PC-3 (cell line): ENCODE data around the gene GRIN2A. TPM values are rescaled to one million over a fixed set of nuclear protein-coding genes. Genes with fewer than 3 reads are reported as not detected.
A peak's percentile ranks its signal among the peaks of the same experiment; 100 is the strongest.

ENCODE experiments used
- ATAC-seq: fragments of 200-7000 bp; cut with Tn5 transposase; 2 replicates; pipeline ENCODE4 v1.9.1; 2020; ENCODE audit warnings: mild to moderate bottlenecking, moderate library complexity
- BruUV-seq: library from RNA; stranded (reverse); fragments of 400-500 nt; replicated peaks from 2 replicates; lab custom pipeline; 2021; lab: Mats Ljungman, UMichigan
- CTCF ChIA-PET: fragments of 300-600 bp; sonication (Branson Sonifier 250); formaldehyde crosslinking; loops from one replicate; lab custom pipeline; 2022; ENCODE audit warnings: antibody characterized with exemption; lab: Charles Lee
- POLR2A ChIA-PET: fragments of 300-600 bp; sonication (Branson Sonifier 250); formaldehyde crosslinking; loops from one replicate; lab custom pipeline; 2022; ENCODE audit warnings: antibody characterized with exemption; ENCODE audit not compliant: unreplicated experiment; lab: Charles Lee
- DNase-seq: peaks from one replicate; pipeline ENCODE4 v3.0.0-alpha.2; 2015
- H2AFZ ChIP-seq: fragments of 300-600 bp; sonication (generic); 2 replicates; pipeline ENCODE4 v1.6.0; 2016; ENCODE audit warnings: antibody characterized with exemption, low read length
- H3F3A ChIP-seq: fragments of 300-600 bp; sonication (generic); one replicate; pipeline ENCODE4 v1.6.0; 2017; ENCODE audit warnings: antibody characterized with exemption, low read length, control low read depth, mild to moderate bottlenecking; ENCODE audit not compliant: unreplicated experiment
- H3K27ac ChIP-seq: fragments of 300-600 bp; sonication (generic); 2 replicates; pipeline ENCODE4 v1.5.1; 2016; ENCODE audit warnings: mild to moderate bottlenecking, low read length
- H3K27me3 ChIP-seq: fragments of 300-600 bp; sonication (generic); 2 replicates; pipeline ENCODE4 v1.6.1; 2016; ENCODE audit warnings: low read length, mixed read lengths
- H3K36me3 ChIP-seq: fragments of 300-600 bp; sonication (generic); 2 replicates; pipeline ENCODE4 v1.6.1; 2016; ENCODE audit warnings: low read depth, mixed run types, low read length, mixed read lengths
- H3K4me1 ChIP-seq: fragments of 300-600 bp; sonication (generic); 2 replicates; pipeline ENCODE4 v1.5.1; 2016; ENCODE audit warnings: low read length; ENCODE audit not compliant: insufficient read depth
- H3K4me2 ChIP-seq: fragments of 300-600 bp; sonication (generic); 2 replicates; pipeline ENCODE4 v1.6.0; 2016; ENCODE audit warnings: low read length
- H3K4me3 ChIP-seq: fragments of 300-600 bp; sonication (generic); 2 replicates; pipeline ENCODE4 v1.5.1; 2016; ENCODE audit warnings: mild to moderate bottlenecking, low read length, mixed read lengths
- H3K79me2 ChIP-seq: fragments of 300-600 bp; sonication (generic); 2 replicates; pipeline ENCODE4 v1.6.1; 2017; ENCODE audit warnings: low read length, mixed read lengths
- H3K9ac ChIP-seq: fragments of 300-600 bp; sonication (generic); 2 replicates; pipeline ENCODE4 v1.6.0; 2016; ENCODE audit warnings: mild to moderate bottlenecking, low read length
- H3K9me2 ChIP-seq: fragments of 300-600 bp; sonication (generic); replicated peaks from 2 replicates; pipeline ENCODE4 v1.6.1; 2016; ENCODE audit warnings: mixed run types, low read length, mixed read lengths
- H3K9me3 ChIP-seq: fragments of 300-600 bp; sonication (generic); 2 replicates; pipeline ENCODE4 v1.6.1; 2016; ENCODE audit warnings: low read length, mixed read lengths
- H4K20me1 ChIP-seq: fragments of 300-600 bp; sonication (generic); 2 replicates; pipeline ENCODE4 v1.6.1; 2016; ENCODE audit warnings: low read length, mixed read lengths
- CTCF ChIP-seq: fragments of 300-600 bp; sonication (generic); conservative IDR thresholded peaks from 2 replicates; pipeline ENCODE4 v1.5.1; 2017; ENCODE audit warnings: antibody characterized with exemption, low read depth, mild to moderate bottlenecking, low read length
- EZH2 ChIP-seq: fragments of 300-600 bp; sonication (generic); IDR thresholded peaks from one replicate; pipeline ENCODE4 v1.6.1; 2017; ENCODE audit warnings: antibody characterized with exemption, mild to moderate bottlenecking, low read length; ENCODE audit not compliant: unreplicated experiment
- EZH2phosphoT487 ChIP-seq: fragments of 300-600 bp; sonication (generic); IDR thresholded peaks from 2 replicates; pipeline ENCODE4 v1.6.1; 2018; ENCODE audit warnings: mild to moderate bottlenecking, antibody characterized with exemption, low read length, borderline replicate concordance
- intact Hi-C: fragments of 100-400 bp; cut with micrococcal nuclease; formaldehyde crosslinking; loops from 2 replicates; pipeline ENCODE4 v1.9.0; 2023
- total RNA-seq: library from RNA; depleted of rRNA; stranded (reverse); fragments of >200 nt; gene quantifications from 2 replicates; pipeline ENCODE4 v1.2.3, GENCODE V29; 2014

The GRIN2A gene
- total RNA-seq, 1 experiment from 2014 or later, result 0.04 TPM

GRCh38 chr16:10121491-10121890 lies 60.7 kb downstream of the GRIN2A start:
- H3K4me1 ChIP-seq, result peaks cover 33% of the 10 kb centered on the region
- peak overlapping the region; percentile 99 for H3K27ac ChIP-seq
- H3K9me3 ChIP-seq, result no peaks in the 10 kb centered on the region
- TF ChIP-seq EZH2phosphoT487 (no peak), CTCF (no peak), EZH2 (no peak)
- H3K27me3 ChIP-seq, result no peaks in the 10 kb centered on the region
- intact Hi-C loops, result no loop called here
- ChIA-PET POLR2A (no interaction called here), CTCF (no interaction called here)
- H3K9ac ChIP-seq, result peak overlapping the region; percentile 86
- no peak for ATAC-seq
- no TSS peak for BruUV-seq
- peak; percentile 85 for DNase-seq
- peak overlapping the region; percentile 57 for H3K4me3 ChIP-seq
- H3K4me2 ChIP-seq, result peak overlapping the region; percentile 81
- H2AFZ ChIP-seq, result no peak overlapping the region
- H3K9me2 ChIP-seq, result no peaks in the 10 kb centered on the region
- no peaks in the 10 kb centered on the region for H4K20me1 ChIP-seq
- H3K79me2 ChIP-seq, result no peaks in the 10 kb centered on the region
- H3F3A ChIP-seq, result no peaks in the 10 kb centered on the region
- no peaks in the 10 kb centered on the region for H3K36me3 ChIP-seq

GRCh38 chr16:10120953-10121352 lies 61.3 kb downstream of the GRIN2A start:
- intact Hi-C loops, result no loop called here
- POLR2A ChIA-PET, result no interaction called here

More at GRCh38 chr16:10120953-10121352, 61.3 kb downstream of the GRIN2A start:
- Histone ChIP-seq H3F3A (no peaks in the 10 kb centered on the region), H3K9me2 (no peaks in the 10 kb centered on the region), H3K27ac (peak overlapping the region; percentile 99), H3K4me1 (peaks cover 29% of the 10 kb centered on the region), H3K36me3 (no peaks in the 10 kb centered on the region), H3K79me2 (no peaks in the 10 kb centered on the region), H2AFZ (no peak overlapping the region), H3K9me3 (no peaks in the 10 kb centered on the region), H4K20me1 (no peaks in the 10 kb centered on the region), H3K27me3 (no peaks in the 10 kb centered on the region), H3K9ac (peak overlapping the region; percentile 86), H3K4me3 (peak overlapping the region; percentile 57; the same call in 1 of the 2 replicates), H3K4me2 (peak overlapping the region; percentile 81)
- no peak for ATAC-seq
- no TSS peak for BruUV-seq
- no peak for TF ChIP-seq EZH2
- no peak for TF ChIP-seq CTCF
- no peak for TF ChIP-seq EZH2phosphoT487
- DNase-seq, result peak; percentile 62
- CTCF ChIA-PET, result no interaction called here
